H1 (cell line): ENCODE results near the gene CCNYL1. TPM values are rescaled to one million over a fixed set of nuclear protein-coding genes. Genes with fewer than 3 reads are reported as not detected.

Experiments
- CTCF ChIA-PET: fragments of 300-600 bp; sonication (Branson Sonifier 250); formaldehyde crosslinking; loops from one replicate; lab custom pipeline; 2021; ENCODE audit not compliant: partially characterized antibody; lab: Charles Lee
- POLR2A ChIA-PET: fragments of 300-600 bp; sonication (Branson Sonifier 250); formaldehyde crosslinking; loops from one replicate; lab custom pipeline; 2021; ENCODE audit warnings: inconsistent platforms; ENCODE audit not compliant: partially characterized antibody; lab: Charles Lee
- DNase-seq, 2 experiments: peaks; one replicate each; pipeline versions ENCODE4 v3.0.0 to v3.0.0-alpha.2; 2010 to 2022; ENCODE audit warnings: low spot score in 2 of 2, low read depth in 1 of 2, mixed read lengths in 1 of 2
- FAIRE-seq: peaks from 2 replicates; lab custom pipeline; 2011; peaks lifted over from hg19 to GRCh38; lab: Jason Lieb, UNC
- H2AFZ ChIP-seq: 2 replicates; pipeline ENCODE4 v1.8.1; 2012; ENCODE audit warnings: low read length, inconsistent platforms
- H2AK5ac ChIP-seq: 2 replicates; pipeline ENCODE4 v1.6.1; 2013; ENCODE audit warnings: low read depth, low read length
- H2BK120ac ChIP-seq: replicated peaks from 2 replicates; pipeline ENCODE3; 2013; ENCODE audit warnings: low read depth, low read length, inconsistent platforms
- H2BK12ac ChIP-seq: 2 replicates; pipeline ENCODE4 v1.6.1; 2013; ENCODE audit warnings: low read depth, low read length
- H2BK15ac ChIP-seq: 2 replicates; pipeline ENCODE4 v1.6.1; 2013; ENCODE audit warnings: low read length
- H2BK20ac ChIP-seq: 2 replicates; pipeline ENCODE4 v1.6.1; 2013; ENCODE audit warnings: low read length
- H2BK5ac ChIP-seq: 2 replicates; pipeline ENCODE4 v1.6.1; 2013; ENCODE audit warnings: low read depth, low read length
- H3K14ac ChIP-seq: 2 replicates; pipeline ENCODE4 v1.6.1; 2013; ENCODE audit warnings: inconsistent platforms; ENCODE audit not compliant: insufficient read length
- H3K18ac ChIP-seq: 2 replicates; pipeline ENCODE4 v1.6.1; 2013; ENCODE audit warnings: low read length; ENCODE audit errors: extremely low read depth
- H3K23ac ChIP-seq: 2 replicates; pipeline ENCODE4 v1.6.1; 2013; ENCODE audit warnings: inconsistent platforms; ENCODE audit not compliant: insufficient read length
- H3K23me2 ChIP-seq: 2 replicates; pipeline ENCODE4 v1.6.1; 2013; ENCODE audit warnings: low read depth, low read length
- H3K27ac ChIP-seq: 2 replicates; pipeline ENCODE4 v1.6.1; 2011; ENCODE audit warnings: low read depth, low read length, inconsistent platforms
- H3K27me3 ChIP-seq, 4 experiments: replicated peaks in 1 of 4; 1 replicate in 1 of 4; 2 replicates in 3 of 4; pipeline versions ENCODE4 v1.6.1 to v1.8.1; 2011 to 2013; ENCODE audit warnings: low read length in 3 of 4, mild to moderate bottlenecking in 3 of 4, inconsistent platforms in 2 of 4, mixed read lengths in 2 of 4, moderate library complexity in 1 of 4; ENCODE audit not compliant: control insufficient read depth in 3 of 4, insufficient read depth in 3 of 4; ENCODE audit errors: extremely low read depth in 1 of 4
- H3K36me3 ChIP-seq, 4 experiments: 2 replicates each; pipeline versions ENCODE4 v1.6.1 to v1.8.1; 2011 to 2013; ENCODE audit warnings: mild to moderate bottlenecking in 4 of 4, low read length in 3 of 4, moderate library complexity in 2 of 4, control low read depth in 1 of 4, inconsistent platforms in 1 of 4; ENCODE audit not compliant: insufficient read depth in 4 of 4, control insufficient read depth in 2 of 4
- H3K4ac ChIP-seq: replicated peaks from 2 replicates; pipeline ENCODE3; 2013; ENCODE audit warnings: low read length, low read depth, mixed read lengths, inconsistent platforms; ENCODE audit not compliant: insufficient read length
- H3K4me1 ChIP-seq, 4 experiments: replicated peaks in 1 of 4; 1 replicate in 1 of 4; 2 replicates in 3 of 4; pipeline versions ENCODE4 v1.6.1 to v1.8.1; 2011 to 2013; ENCODE audit warnings: low read length in 3 of 4, inconsistent platforms in 2 of 4, mixed read lengths in 1 of 4; ENCODE audit not compliant: insufficient read depth in 4 of 4, control insufficient read depth in 3 of 4
- H3K4me2 ChIP-seq, 2 experiments: 2 replicates each; pipeline versions ENCODE4 v1.6.1 to v1.8.1; 2011 to 2013; ENCODE audit warnings: low read depth in 2 of 2, low read length in 2 of 2, control low read depth in 1 of 2, inconsistent platforms in 1 of 2, mild to moderate bottlenecking in 1 of 2; ENCODE audit not compliant: insufficient read depth in 1 of 2
- H3K4me3 ChIP-seq, 4 experiments: fragments of 200-600, 300-600 bp in 1 of 4; sonication (generic), shearing (Covaris generic), sonication (Bioruptor Twin) in 1 of 4; 2 replicates each; pipeline versions ENCODE4 v1.5.1 to v1.8.1; 2011 to 2016; ENCODE audit warnings: low read length in 4 of 4, low read depth in 3 of 4, control low read depth in 2 of 4, inconsistent platforms in 2 of 4, mild to moderate bottlenecking in 2 of 4, mixed read lengths in 1 of 4, moderate library complexity in 1 of 4; ENCODE audit not compliant: insufficient read depth in 2 of 4; ENCODE audit errors: extremely low read depth in 1 of 4
- H3K56ac ChIP-seq: replicated peaks from 2 replicates; pipeline ENCODE3; 2013; ENCODE audit warnings: low read depth, mild to moderate bottlenecking, mixed read lengths, low read length, inconsistent platforms; ENCODE audit not compliant: insufficient read length
- H3K79me1 ChIP-seq: 2 replicates; pipeline ENCODE4 v1.6.1; 2013; ENCODE audit warnings: low read depth, low read length, control low read depth
- H3K79me2 ChIP-seq, 2 experiments: 2 replicates each; pipeline versions ENCODE4 v1.6.1 to v1.8.1; 2012 to 2013; ENCODE audit warnings: low read length in 2 of 2, mild to moderate bottlenecking in 2 of 2, inconsistent platforms in 1 of 2; ENCODE audit not compliant: insufficient read depth in 2 of 2, control insufficient read depth in 1 of 2
- H3K9ac ChIP-seq, 4 experiments: replicated peaks in 1 of 4; 1 replicate in 1 of 4; 2 replicates in 3 of 4; pipeline versions ENCODE4 v1.6.1 to v1.8.1; 2011 to 2013; ENCODE audit warnings: low read depth in 3 of 4, low read length in 3 of 4, control low read depth in 2 of 4, mild to moderate bottlenecking in 2 of 4, moderate library complexity in 2 of 4, inconsistent platforms in 1 of 4; ENCODE audit errors: extremely low read depth in 1 of 4
- H3K9me3 ChIP-seq, 2 experiments: 2 replicates each; pipeline versions ENCODE4 v1.6.1 to v1.8.1; 2012 to 2013; ENCODE audit warnings: mild to moderate bottlenecking in 2 of 2, moderate library complexity in 2 of 2, control low read depth in 1 of 2, inconsistent platforms in 1 of 2, low read depth in 1 of 2, low read length in 1 of 2, mixed read lengths in 1 of 2; ENCODE audit not compliant: insufficient read depth in 2 of 2
- H4K20me1 ChIP-seq, 2 experiments: replicated peaks in 1 of 2; 2 replicates each; pipeline versions ENCODE3 to v1.8.1; 2011 to 2013; ENCODE audit warnings: inconsistent platforms in 2 of 2, low read length in 2 of 2, mild to moderate bottlenecking in 1 of 2; ENCODE audit not compliant: insufficient read depth in 2 of 2, control insufficient read depth in 1 of 2
- H4K5ac ChIP-seq: 2 replicates; pipeline ENCODE4 v1.6.1; 2013; ENCODE audit warnings: low read length, low read depth, mixed read lengths, inconsistent platforms; ENCODE audit not compliant: insufficient read length
- H4K8ac ChIP-seq: 2 replicates; pipeline ENCODE4 v1.8.0; 2013; ENCODE audit warnings: mild to moderate bottlenecking, moderate library complexity, low read length, inconsistent platforms; ENCODE audit not compliant: insufficient read depth; ENCODE audit errors: extremely low read depth
- H4K91ac ChIP-seq: replicated peaks from 2 replicates; pipeline ENCODE3; 2013; ENCODE audit warnings: low read length, mixed read lengths, inconsistent platforms; ENCODE audit not compliant: insufficient read length
- BCL11A ChIP-seq, 2 experiments: IDR thresholded peaks; one replicate each; pipeline ENCODE4 v1.6.1; 2011; ENCODE audit warnings: low read depth in 2 of 2, low read length in 2 of 2, mild to moderate bottlenecking in 2 of 2
- CBX5 ChIP-seq: fragments of 300-800, 300-1000 bp; sonication (generic); IDR thresholded peaks from 2 replicates; pipeline ENCODE4 v1.7.1; 2016; ENCODE audit warnings: antibody characterized with exemption, low read length, low read depth
- KDM4A ChIP-seq: IDR thresholded peaks from one replicate; pipeline ENCODE4 v1.7.1; 2012; ENCODE audit warnings: low read depth, mild to moderate bottlenecking, moderate library complexity, low read length, inconsistent platforms; ENCODE audit not compliant: severe bottlenecking
- MAFK ChIP-seq: IDR thresholded peaks from 2 replicates; pipeline ENCODE4 v1.6.1; 2012; ENCODE audit warnings: low read depth, mild to moderate bottlenecking, improper control_type of control experiment, low read length
- SP1 ChIP-seq: IDR thresholded peaks from 2 replicates; pipeline ENCODE4 v1.6.1; 2011; ENCODE audit warnings: low read depth, low read length
- SP2 ChIP-seq: IDR thresholded peaks from 2 replicates; pipeline ENCODE4 v1.6.1; 2012; ENCODE audit warnings: mild to moderate bottlenecking, low read length, inconsistent platforms
- WGBS, 2 experiments: shearing (Covaris generic) in 1 of 2; methylation state at CpG; one replicate each; pipeline versions ENCODE4 v1.1.6 to v1.1.7; 2013 to 2015; ENCODE audit warnings: low lambda C conversion rate in 2 of 2, mixed read lengths in 2 of 2, inconsistent platforms in 1 of 2, low coverage in 1 of 2, missing lambda C conversion rate in 1 of 2; ENCODE audit not compliant: insufficient replicate concordance in 2 of 2, insufficient coverage in 1 of 2, insufficient read length in 1 of 2; ENCODE audit errors: extremely low coverage in 1 of 2, missing lambda C conversion rate in 1 of 2; 5-methylcytosine and 5-hydroxymethylcytosine counted together
- polyA plus RNA-seq, 7 experiments: library from polyadenylated mRNA; depleted of rRNA in 3 of 7; stranded (reverse) in 5 of 7; unstranded in 2 of 7; fragments of >200 nt in 5 of 7; fragments of 200-250 nt in 2 of 7; gene quantifications; 1 replicate in 5 of 7; 2 replicates in 1 of 7; 4 replicates in 1 of 7; pipeline versions ENCODE4 v1.2.1 to v1.2.3, GENCODE V29; 2011 to 2013; ENCODE audit warnings: missing spikeins in 2 of 7, mixed read lengths in 2 of 7
- total RNA-seq: library from RNA; stranded (reverse); fragmentation: NEBNext Ultra II Directional; extraction: Animal tissue kit (Norgen Biotek cat#: 25700); gene quantifications from 2 replicates; pipeline ENCODE4 v1.2.1, GENCODE V29; 2021
- TF ChIP-seq, protein P1 (sequence below): IDR thresholded peaks from 2 replicates; pipeline ENCODE4 v1.6.1; 2012; ENCODE audit warnings: inconsistent platforms

The CCNYL1 gene
- total and polyA plus RNA-seq, 2 of the 8 experiments (the other 6 are each of a cell fraction or from before 2014, with no cell fraction given), result 13.3 to 35.4 TPM

DNA sequence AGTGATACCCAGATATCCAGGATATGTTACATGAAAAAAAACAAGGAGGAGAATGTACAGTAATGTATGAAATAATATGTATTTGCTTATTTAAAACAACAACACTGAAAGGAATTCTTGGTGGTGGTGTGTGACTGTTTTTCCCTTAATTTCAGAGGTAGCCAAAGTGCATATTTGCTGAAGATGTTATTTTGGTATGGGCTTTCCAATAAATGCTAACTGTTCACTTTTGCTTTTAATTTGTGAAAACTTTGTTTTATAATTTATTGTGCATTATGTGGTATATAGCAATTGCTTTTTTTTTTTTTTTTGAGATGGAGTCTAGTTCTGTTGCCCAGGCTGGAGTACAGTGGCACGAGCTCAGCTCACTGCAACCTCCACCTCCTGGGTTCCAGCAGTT lies 7.6 kb downstream of the CCNYL1 start:
- no peaks in the 10 kb centered on the region for H3K9me3 ChIP-seq
- H3K14ac ChIP-seq, result no peak overlapping the region
- no peak overlapping the region for H2BK5ac ChIP-seq
- no peak overlapping the region for H2BK20ac ChIP-seq
- H2BK120ac ChIP-seq, result no peak overlapping the region
- no peak overlapping the region for H3K18ac ChIP-seq
- FAIRE-seq (no peak), DNase-seq (no peak)
- ChIA-PET CTCF (interaction anchor here (0.7 to 3.5 kb wide), 9 partner anchors 11 to 307 kb away, joined by 3 to 14 read pairs (median 4); no protein-coding TSS in a partner anchor), POLR2A (interaction anchor here (1.0 kb wide), 1 partner anchor 11 kb away, joined by 3 read pairs; no protein-coding TSS in a partner anchor)
- H3K27me3 ChIP-seq, result no peaks in the 10 kb centered on the region
- no peak overlapping the region for H3K4ac ChIP-seq
- no peak overlapping the region for H2AFZ ChIP-seq
- H3K23ac ChIP-seq, result no peak overlapping the region
- no peak overlapping the region for H2BK15ac ChIP-seq
- H3K23me2 ChIP-seq, result no peaks in the 10 kb centered on the region
- H3K36me3 ChIP-seq, result no peaks in the 10 kb centered on the region; a peak in 1 of 8 replicates
- no peak overlapping the region for H4K8ac ChIP-seq
- H3K79me1 ChIP-seq, result peaks cover 6% of the 10 kb centered on the region
- TF ChIP-seq BCL11A (IDR thresholded peaks at IDR 0.05; ENCODE audit: low read depth in 2 of 2, low read length in 2 of 2) (no peak), MAFK (no peak), KDM4A (no peak), SP2 (no peak), SP1 (no peak), CBX5 (no peak)
- TF ChIP-seq, protein P1, sequence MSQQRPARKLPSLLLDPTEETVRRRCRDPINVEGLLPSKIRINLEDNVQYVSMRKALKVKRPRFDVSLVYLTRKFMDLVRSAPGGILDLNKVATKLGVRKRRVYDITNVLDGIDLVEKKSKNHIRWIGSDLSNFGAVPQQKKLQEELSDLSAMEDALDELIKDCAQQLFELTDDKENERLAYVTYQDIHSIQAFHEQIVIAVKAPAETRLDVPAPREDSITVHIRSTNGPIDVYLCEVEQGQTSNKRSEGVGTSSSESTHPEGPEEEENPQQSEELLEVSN, result no peak
- H3K4me2 ChIP-seq, result no peak overlapping the region
- no peak overlapping the region for H2BK12ac ChIP-seq
- H2AK5ac ChIP-seq, result no peak overlapping the region
- 100% methylated on average over 1 of the region's 1 CpG; no CpG with 5 or more reads in 1 of the 2 experiments for WGBS, 2 experiments
- no peaks in the 10 kb centered on the region for H4K20me1 ChIP-seq
- H3K56ac ChIP-seq, result no peak overlapping the region
- no peak overlapping the region for H3K4me3 ChIP-seq
- no peak overlapping the region for H3K9ac ChIP-seq
- H3K79me2 ChIP-seq, result peaks cover 8 to 69% of the 10 kb centered on the region in 2 experiments
- H3K4me1 ChIP-seq, result no peaks in the 10 kb centered on the region
- no peak overlapping the region for H4K91ac ChIP-seq
- no peak overlapping the region for H4K5ac ChIP-seq
- no peak overlapping the region for H3K27ac ChIP-seq
